Left forelimb (tissue), 1 donor: ENCODE results near the gene SFRP4.
"Not testable (repeated sequence)": the region's sequence is repeated elsewhere in the genome, so short reads cannot be mapped to it uniquely, and the experiment has no call there.

ENCODE experiments used
- DNase-seq: peaks from one replicate; pipeline ENCODE4 v3.0.0-alpha.2; 2018; ENCODE audit warnings: low spot score

The SFRP4 gene

GRCh38 chr7:37916673-37917660 lies at the start of gene SFRP4:
SFRP4 (minus strand) TSS chr7:37916817; CDS start chr7:37916537, 280 bp downstream.
- DNase-seq, result peak; percentile 89

GRCh38 chr7:37964196-37964595 lies 47.6 kb upstream of the SFRP4 start:
- no peak for DNase-seq

- DNase-seq, result no peak
These were observed 44.6 kb upstream of the SFRP4 start for GRCh38 chr7:37961251-37961650.

GRCh38 chr7:37960483-37960882 lies 43.9 kb upstream of the SFRP4 start:
- no peak for DNase-seq

- no peak for DNase-seq
These were observed 40.8 kb upstream of the SFRP4 start for GRCh38 chr7:37957221-37957970.

- no peak for DNase-seq
These were observed 40.2 kb upstream of the SFRP4 start for GRCh38 chr7:37956791-37957190.

- DNase-seq, result not testable (repeated sequence)
These were observed 37.6 kb upstream of the SFRP4 start for GRCh38 chr7:37954217-37954616.

GRCh38 chr7:37952240-37952639 lies 35.6 kb upstream of the SFRP4 start:
- DNase-seq, result no peak

- DNase-seq, result no peak
These were observed 31.3 kb upstream of the SFRP4 start for GRCh38 chr7:37947941-37948210.

- DNase-seq, result no peak
These were observed 30.7 kb upstream of the SFRP4 start for GRCh38 chr7:37947138-37947940.

GRCh38 chr7:37945336-37945735 lies 28.7 kb upstream of the SFRP4 start:
- no peak for DNase-seq

GRCh38 chr7:37944737-37945054 lies 28.1 kb upstream of the SFRP4 start:
- DNase-seq, result no peak

- DNase-seq, result no peak
These were observed 27.5 kb upstream of the SFRP4 start for GRCh38 chr7:37943905-37944736.

GRCh38 chr7:37942934-37943610 lies 26.5 kb upstream of the SFRP4 start:
- peak; percentile 81 for DNase-seq

GRCh38 chr7:37933018-37933566 lies 16.5 kb upstream of the SFRP4 start:
- no peak for DNase-seq

- DNase-seq, result no peak
These were observed 15.9 kb upstream of the SFRP4 start for GRCh38 chr7:37932543-37932942.

GRCh38 chr7:37930226-37930948 lies 13.8 kb upstream of the SFRP4 start:
- no peak for DNase-seq

- DNase-seq, result no peak
These were observed 12.3 kb upstream of the SFRP4 start for GRCh38 chr7:37928878-37929277.

GRCh38 chr7:37927773-37928444 lies 11.3 kb upstream of the SFRP4 start:
- no peak for DNase-seq
